Tibial nerve (tissue), 4 donors: Measurements from ENCODE around the gene ATG9B. TPM values are rescaled to one million over a fixed set of nuclear protein-coding genes. Genes with fewer than 3 reads are reported as not detected.

Experiments
- DNase-seq, 2 donors: peaks; one replicate each; pipeline ENCODE4 v3.0.0-alpha.2; 2019; ENCODE audit warnings: low spot score in 2 of 2
- H3K27ac ChIP-seq, 4 donors: fragments of 200-600 bp; sonication (generic) in 3 of 4; one replicate each; pipeline ENCODE4 v1.5.1; 2017 to 2019; ENCODE audit warnings: mild to moderate bottlenecking in 1 of 4
- H3K27me3 ChIP-seq, 2 donors: fragments of 200-600 bp; sonication (generic) in 1 of 2; one replicate each; pipeline versions ENCODE4 v1.5.1 to v1.6.0; 2017 to 2019
- H3K36me3 ChIP-seq, 3 donors: fragments of 200-600 bp; sonication (generic); one replicate each; pipeline ENCODE4 v1.5.1; 2018 to 2019
- H3K4me1 ChIP-seq, 4 donors: fragments of 200-600 bp; sonication (generic) in 3 of 4; one replicate each; pipeline ENCODE4 v1.5.1; 2017 to 2019
- H3K4me3 ChIP-seq, 4 donors: fragments of 200-600 bp; sonication (generic) in 3 of 4; one replicate each; pipeline ENCODE4 v1.5.1; 2017 to 2019; ENCODE audit warnings: mild to moderate bottlenecking in 1 of 4, moderate library complexity in 1 of 4
- H3K9me3 ChIP-seq, 4 donors: fragments of 200-600 bp; sonication (generic) in 3 of 4; one replicate each; pipeline ENCODE4 v1.5.1; 2017 to 2019
- CTCF ChIP-seq, 5 experiments: fragments of 200-600 bp in 3 of 5; fragments of 450-650 bp in 2 of 5; sonication (generic) in 3 of 5; IDR thresholded peaks; one replicate each; pipeline ENCODE4 v1.5.1; 2016 to 2019; ENCODE audit warnings: antibody characterized with exemption in 5 of 5, mild to moderate bottlenecking in 3 of 5, moderate library complexity in 2 of 5
- EP300 ChIP-seq, 2 donors: sonication (generic); formaldehyde crosslinking; IDR thresholded peaks; one replicate each; pipeline ENCODE4 v1.6.1; 2017; ENCODE audit warnings: antibody characterized with exemption in 2 of 2, mild to moderate bottlenecking in 1 of 2
- POLR2A ChIP-seq, 2 donors: fragments of 450-650 bp; IDR thresholded peaks; one replicate each; pipeline ENCODE4 v1.6.1; 2017; ENCODE audit warnings: antibody characterized with exemption in 2 of 2, mild to moderate bottlenecking in 2 of 2, moderate library complexity in 2 of 2
- WGBS, 2 donors: methylation state at CpG; one replicate each; pipeline ENCODE4 v1.1.5; 2018; 5-methylcytosine and 5-hydroxymethylcytosine counted together
- total RNA-seq, 4 donors: library from RNA; depleted of rRNA; stranded (reverse); fragments of >200 nt; gene quantifications; one replicate each; pipeline ENCODE4 v1.1.0, GENCODE V29; 2016

ATG9B gene
- total RNA-seq, 4 donors from 2014 or later: not detected

DNA sequence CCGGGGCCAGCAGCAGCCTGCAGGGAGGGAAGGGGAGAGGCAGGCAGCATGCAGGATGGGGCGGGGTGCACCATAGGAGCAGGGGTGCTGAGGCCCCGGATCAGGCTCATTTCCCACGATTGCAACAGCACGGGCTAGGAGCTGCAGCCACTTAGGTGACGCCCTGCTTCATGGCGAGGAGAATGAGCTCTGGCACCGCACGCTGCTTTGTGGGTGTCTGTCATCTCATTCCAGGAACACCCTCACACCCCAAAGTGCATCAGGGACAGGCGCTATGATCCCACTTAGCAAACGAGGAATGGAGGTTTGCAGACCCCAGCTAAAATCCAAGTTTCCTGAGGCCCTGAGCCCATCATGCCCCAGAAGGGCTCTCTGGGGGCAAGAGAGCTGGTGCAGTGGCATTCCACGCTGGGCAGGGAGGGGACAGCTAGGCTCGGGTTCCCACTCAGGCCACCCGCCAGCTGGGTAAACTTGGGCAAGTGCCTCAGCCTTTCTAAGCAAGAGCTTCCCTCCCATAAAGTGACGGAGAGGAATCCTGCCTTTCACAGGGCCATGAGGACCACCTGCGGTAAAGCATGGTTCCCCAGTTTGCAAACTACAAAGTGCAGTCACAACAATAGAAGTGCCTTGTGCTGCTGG, 55.4 kb downstream of the ATG9B start:
- Histone ChIP-seq H3K4me3 (no peak overlapping the region), H3K27me3 (peaks cover 0 to 38% of the 10 kb centered on the region in 2 donors), H3K36me3 (no peaks in the 10 kb centered on the region), H3K4me1 (peaks cover 0 to 4% (median 0%) of the 10 kb centered on the region in 4 donors), H3K9me3 (no peaks in the 10 kb centered on the region), H3K27ac (no peak overlapping the region)
- TF ChIP-seq EP300 (IDR thresholded peaks at IDR 0.05) (no peak), CTCF (IDR thresholded peaks at IDR 0.05) (no peak), POLR2A (IDR thresholded peaks at IDR 0.05) (no peak)
- 48 to 59% methylated on average over 16 of the region's 16 CpGs for WGBS, 2 donors
- DNase-seq: no peak

DNA sequence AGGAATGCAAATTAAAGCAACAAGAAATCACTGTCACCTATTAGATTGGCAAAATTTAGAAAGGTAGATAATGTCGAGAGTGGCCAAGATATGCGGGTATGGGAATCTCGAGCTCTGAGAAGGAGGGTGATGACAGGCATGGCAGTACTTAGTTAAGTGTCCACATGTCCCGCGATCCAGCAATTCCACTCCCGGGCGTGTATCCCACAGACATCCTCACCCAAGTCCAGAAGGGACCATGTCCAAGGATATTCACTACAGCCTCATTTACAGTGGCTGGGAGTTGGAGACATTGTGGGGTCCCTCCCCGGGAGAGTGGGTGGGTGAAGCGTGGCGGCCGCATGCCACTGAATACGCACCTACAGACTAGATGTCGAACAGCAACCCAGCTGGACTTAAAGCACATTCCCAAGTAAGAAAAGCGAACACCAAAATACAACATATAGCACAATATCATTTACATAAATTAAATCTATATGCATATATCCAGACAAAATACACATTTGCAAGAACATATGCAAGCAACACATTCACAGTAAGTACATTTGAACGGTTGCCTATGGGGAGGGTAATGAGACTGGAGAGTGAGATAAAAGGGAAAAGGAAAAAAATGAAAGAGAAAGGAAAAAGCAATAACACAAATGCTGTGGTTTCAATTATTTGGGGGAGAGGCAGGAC, 56.1 kb downstream of the ATG9B start:
- H3K9me3 ChIP-seq: no peaks in the 10 kb centered on the region
- DNase-seq: no peak
- H3K36me3 ChIP-seq: no peaks in the 10 kb centered on the region
- WGBS, 2 donors: 86 to 88% methylated on average over 15 of the region's 15 CpGs
- H3K27ac ChIP-seq: no peak overlapping the region
- H3K4me1 ChIP-seq: peaks cover 0 to 1% (median 0%) of the 10 kb centered on the region in 4 donors
- TF ChIP-seq EP300 (IDR thresholded peaks at IDR 0.05) (no peak), POLR2A (IDR thresholded peaks at IDR 0.05) (no peak), CTCF (IDR thresholded peaks at IDR 0.05) (no peak)
- no peak overlapping the region for H3K4me3 ChIP-seq
- peaks cover 0 to 40% of the 10 kb centered on the region in 2 donors for H3K27me3 ChIP-seq

DNA sequence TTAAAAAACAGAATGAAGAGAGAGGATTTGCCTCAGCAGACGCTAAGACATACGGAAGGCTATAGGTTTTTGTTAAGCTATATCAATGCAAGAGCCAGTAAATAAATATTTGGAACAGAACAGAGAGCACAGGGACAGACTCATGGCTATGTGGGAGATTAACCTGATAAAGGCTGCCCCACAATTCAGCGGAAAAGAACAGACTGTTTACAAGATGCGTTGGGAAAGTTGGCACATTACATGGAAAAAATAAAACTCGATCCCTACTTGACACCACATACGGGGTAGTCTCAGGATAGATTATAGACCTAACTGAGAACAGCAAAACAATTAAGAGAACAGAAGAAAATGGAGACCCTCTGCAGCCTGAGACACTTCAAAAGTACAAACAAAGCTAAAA, 56.9 kb downstream of the ATG9B start:
- TF ChIP-seq POLR2A (IDR thresholded peaks at IDR 0.05) (no peak), EP300 (IDR thresholded peaks at IDR 0.05) (no peak), CTCF (IDR thresholded peaks at IDR 0.05) (no peak)
- H3K27me3 ChIP-seq: peaks cover 0 to 42% of the 10 kb centered on the region in 2 donors
- H3K36me3 ChIP-seq: no peaks in the 10 kb centered on the region
- no peak overlapping the region for H3K27ac ChIP-seq
- whole genome bisulfite sequencing, 2 donors: 72% methylated on average over 6 of the region's 6 CpGs
- H3K4me3 ChIP-seq: no peak overlapping the region
- peaks cover 0 to 9% (median 5%) of the 10 kb centered on the region in 4 donors for H3K4me1 ChIP-seq
- DNase-seq: no peak
- no peaks in the 10 kb centered on the region for H3K9me3 ChIP-seq

- WGBS, 2 donors: 100% methylated on average over 1 of the region's 1 CpG
These were observed 58.3 kb downstream of the ATG9B start for GRCh38 chr7:150966002-150966401.

More at GRCh38 chr7:150966002-150966401, 58.3 kb downstream of the ATG9B start:
- no peak overlapping the region for H3K27ac ChIP-seq
- peaks cover 0 to 42% of the 10 kb centered on the region in 2 donors for H3K27me3 ChIP-seq
- H3K9me3 ChIP-seq: no peaks in the 10 kb centered on the region
- peaks cover 0 to 12% (median 6%) of the 10 kb centered on the region in 4 donors for H3K4me1 ChIP-seq
- H3K36me3 ChIP-seq: no peaks in the 10 kb centered on the region
- no peak overlapping the region for H3K4me3 ChIP-seq
- TF ChIP-seq CTCF (IDR thresholded peaks at IDR 0.05): no peak
- TF ChIP-seq EP300 (IDR thresholded peaks at IDR 0.05): no peak
- no peak for TF ChIP-seq POLR2A (IDR thresholded peaks at IDR 0.05)
- DNase-seq: no peak
